VCaP (cell line): ENCODE measurements around the gene CDC42EP3.
A peak's percentile ranks its signal among the peaks of the same experiment; 100 is the strongest.

Experiments
- H3K27ac ChIP-seq: fragments of 450-650 bp; 2 replicates; pipeline ENCODE4 v1.5.1; 2017
- CTCF ChIP-seq: fragments of 450-650 bp; conservative IDR thresholded peaks from 2 replicates; pipeline ENCODE4 v1.5.1; 2017; ENCODE audit warnings: mild to moderate bottlenecking, moderate library complexity

Gene CDC42EP3

GRCh38 chr2:37672104-37672869 is 845 bp upstream of the CDC42EP3 start:
- H3K27ac ChIP-seq: peak overlapping the region; percentile 95
- no peak; the same call in 1 of the 2 replicates for TF ChIP-seq CTCF

GRCh38 chr2:37671816-37672103 is 318 bp upstream of the CDC42EP3 start:
- H3K27ac ChIP-seq: peak overlapping the region; percentile 95
- TF ChIP-seq CTCF: no peak

- TF ChIP-seq CTCF: no peak
- H3K27ac ChIP-seq: peak overlapping the region; percentile 95
These were observed 949 bp downstream of the CDC42EP3 start for GRCh38 chr2:37670378-37671008.

- peak overlapping the region; percentile 95; the same call in 1 of the 2 replicates for H3K27ac ChIP-seq
- TF ChIP-seq CTCF: no peak
These were observed 2.0 kb downstream of the CDC42EP3 start for GRCh38 chr2:37669446-37669845.

- no peak overlapping the region for H3K27ac ChIP-seq
- TF ChIP-seq CTCF: no peak
These were observed 3.7 kb downstream of the CDC42EP3 start for GRCh38 chr2:37667704-37668103.

GRCh38 chr2:37666772-37667171 is 4.7 kb downstream of the CDC42EP3 start:
- no peak overlapping the region for H3K27ac ChIP-seq
- TF ChIP-seq CTCF: no peak

GRCh38 chr2:37665604-37666362 is 5.7 kb downstream of the CDC42EP3 start:
- TF ChIP-seq CTCF: no peak
- no peak overlapping the region for H3K27ac ChIP-seq
